GM12878 (cell line): ENCODE data around the gene TRIM23. TPM values are rescaled to one million over a fixed set of nuclear protein-coding genes. Genes with fewer than 3 reads are reported as not detected.
A peak's percentile ranks its signal among the peaks of the same experiment; 100 is the strongest.

Experiments used
- HDAC6 ChIP-seq: fragments of 200-600 bp; sonication (generic); IDR thresholded peaks from one replicate; pipeline ENCODE4 v1.8.0; 2017; ENCODE audit warnings: antibody characterized with exemption; ENCODE audit not compliant: unreplicated experiment
- HDGF ChIP-seq: fragments of 450-650 bp; IDR thresholded peaks from 2 replicates; pipeline ENCODE4 v1.6.1; 2016; ENCODE audit warnings: antibody characterized with exemption
- JUNB ChIP-seq: IDR thresholded peaks from 2 replicates; pipeline ENCODE4 v1.6.1; 2016; ENCODE audit warnings: antibody characterized with exemption, mild to moderate bottlenecking
- MTA3 ChIP-seq: IDR thresholded peaks from 2 replicates; pipeline ENCODE4 v1.6.1; 2012; ENCODE audit warnings: low read length, inconsistent platforms, borderline replicate concordance
- NFIC ChIP-seq: IDR thresholded peaks from 2 replicates; pipeline ENCODE4 v1.6.1; 2012; ENCODE audit warnings: low read depth, mild to moderate bottlenecking, inconsistent platforms, low read length, moderate library complexity
- NFXL1 ChIP-seq: fragments of 450-650 bp; IDR thresholded peaks from 2 replicates; pipeline ENCODE4 v1.6.1; 2017; ENCODE audit warnings: antibody characterized with exemption, mild to moderate bottlenecking, borderline replicate concordance
- NFYA ChIP-seq: IDR thresholded peaks from 2 replicates; pipeline ENCODE4 v1.6.1; 2011; ENCODE audit warnings: low read depth, mild to moderate bottlenecking, low read length, improper control_type of control experiment, borderline replicate concordance
- NR2C1 ChIP-seq: fragments of 450-650 bp; IDR thresholded peaks from 2 replicates; pipeline ENCODE4 v1.6.1; 2017; ENCODE audit warnings: antibody characterized with exemption, mild to moderate bottlenecking, moderate library complexity
- NR2F1 ChIP-seq: fragments of 450-650 bp; conservative IDR thresholded peaks from 2 replicates; pipeline ENCODE4 v1.6.1; 2017; ENCODE audit warnings: mild to moderate bottlenecking
- POLR2AphosphoS5 ChIP-seq: IDR thresholded peaks from 2 replicates; pipeline ENCODE4 v1.6.1; 2011; ENCODE audit warnings: mild to moderate bottlenecking, low read length, inconsistent platforms
- ZNF384 ChIP-seq: IDR thresholded peaks from 2 replicates; pipeline ENCODE4 v1.6.1; 2012; ENCODE audit warnings: low read depth, mild to moderate bottlenecking, low read length, improper control_type of control experiment, borderline replicate concordance
- polyA plus RNA-seq, 11 experiments: library from polyadenylated mRNA; depleted of rRNA in 4 of 11; unstranded in 6 of 11; stranded (reverse) in 5 of 11; fragments of >200 nt; fragmentation: Nextera tagmentation in 4 of 11; fragmentation: Illumina TruSeq in 1 of 11; extraction: Ambion mirVana in 4 of 11; extraction: Trizol in 1 of 11; gene quantifications; 1 replicate in 1 of 11; 2 replicates in 10 of 11; pipeline versions ENCODE4 v1.2.1 to v1.2.3, GENCODE V29; 2011 to 2016; ENCODE audit warnings: inconsistent platforms in 2 of 11, missing spikeins in 2 of 11, low read depth in 1 of 11
- total RNA-seq, 4 experiments: library from RNA; depleted of rRNA in 3 of 4; stranded (reverse); fragments of >200 nt in 3 of 4; fragmentation: Illumina TruSeq in 1 of 4; extraction: Trizol in 1 of 4; gene quantifications; 2 replicates each; pipeline versions ENCODE4 v1.2.1 to v1.2.3, GENCODE V29; 2013 to 2021
- TF ChIP-seq, protein P1 (sequence below): fragments of 450-650 bp; IDR thresholded peaks from 2 replicates; pipeline ENCODE4 v1.6.1; 2018; ENCODE audit warnings: borderline replicate concordance, mild to moderate bottlenecking; ENCODE audit not compliant: partially characterized antibody
- TF ChIP-seq, protein P2 (sequence below): fragments of 450-650 bp; formaldehyde crosslinking; IDR thresholded peaks from 2 replicates; pipeline ENCODE4 v1.4.0; 2020; ENCODE audit warnings: mild to moderate bottlenecking, moderate library complexity
- TF ChIP-seq, protein P3 (sequence below): fragments of 450-650 bp; IDR thresholded peaks from 2 replicates; pipeline ENCODE4 v1.6.1; 2017; ENCODE audit warnings: mild to moderate bottlenecking, moderate library complexity
- TF ChIP-seq, protein P4 (sequence below): fragments of 450-650 bp; IDR thresholded peaks from 2 replicates; pipeline ENCODE4 v1.6.1; 2017; ENCODE audit warnings: low read depth, mild to moderate bottlenecking, moderate library complexity

Gene TRIM23
- total and polyA plus RNA-seq, 10 of the 15 experiments (the other 5 are each of a cell fraction or from before 2014, with no cell fraction given): 1.9 to 5.0 (median 2.4) TPM

DNA sequence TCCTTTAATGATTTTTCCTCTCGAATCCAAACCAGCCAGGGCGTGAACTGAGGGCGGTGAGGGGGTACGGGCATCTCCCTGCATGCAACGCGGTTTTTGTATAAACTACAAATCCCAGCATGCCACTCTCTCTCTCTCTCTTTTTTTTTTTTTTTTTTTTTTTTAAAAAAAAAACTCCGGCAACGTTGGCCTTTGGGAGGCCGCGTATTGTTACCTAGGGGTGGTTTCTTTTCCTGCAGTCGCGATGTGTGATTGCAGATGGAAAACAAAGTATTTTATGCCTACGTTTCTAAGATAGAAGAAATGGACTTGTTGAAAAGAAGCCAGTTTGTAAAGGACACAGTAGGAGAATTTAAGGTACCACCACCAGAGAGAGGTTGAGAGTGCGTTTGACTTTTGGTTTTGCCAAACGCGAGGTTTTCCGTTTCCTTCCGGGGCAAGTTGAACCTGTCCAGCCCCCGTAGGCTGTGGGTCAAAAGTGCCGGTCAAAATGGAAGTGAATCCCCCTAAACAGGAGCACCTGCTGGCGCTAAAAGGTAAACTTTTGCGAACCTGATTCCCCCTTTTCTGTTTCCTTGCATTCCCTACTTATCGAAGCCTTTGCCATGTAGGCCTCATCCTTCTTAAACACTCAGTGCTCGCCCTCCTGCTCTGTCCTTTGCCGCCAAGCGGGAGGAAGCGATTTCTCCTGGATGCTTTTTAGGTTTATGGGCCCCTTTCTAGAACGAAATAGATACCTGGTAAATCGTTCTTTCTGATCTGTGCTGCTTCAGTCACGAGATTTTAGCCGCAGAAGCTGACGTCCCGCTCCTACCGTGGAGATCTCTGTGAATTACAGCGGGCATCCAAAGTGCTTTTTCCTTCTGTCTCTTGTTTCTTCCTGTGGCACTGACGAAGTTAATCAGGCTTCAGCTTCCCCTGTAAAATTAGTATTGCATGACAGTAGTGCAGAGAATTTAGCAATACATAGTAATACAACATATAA lies 730 bp upstream of the TRIM23 start, which contains the start of the genes SHLD3 and TRAPPC13 (continued):
- TF ChIP-seq HDGF (0 out of 2 replicates have a peak, but pooled peaks have one; percentile 25), MTA3 (no peak; the same call in 1 of the 2 replicates), NFIC (peak; percentile 66), JUNB (0 out of 2 replicates have a peak, but pooled peaks have one; percentile 18), NFXL1 (no peak), POLR2AphosphoS5 (peak; percentile 83; the same call in 1 of the 2 replicates), NR2F1 (peak; percentile 80), NR2C1 (peak; percentile 99), HDAC6 (no peak), ZNF384 (peak; percentile 99), NFYA (no peak)
- TF ChIP-seq, protein P1, sequence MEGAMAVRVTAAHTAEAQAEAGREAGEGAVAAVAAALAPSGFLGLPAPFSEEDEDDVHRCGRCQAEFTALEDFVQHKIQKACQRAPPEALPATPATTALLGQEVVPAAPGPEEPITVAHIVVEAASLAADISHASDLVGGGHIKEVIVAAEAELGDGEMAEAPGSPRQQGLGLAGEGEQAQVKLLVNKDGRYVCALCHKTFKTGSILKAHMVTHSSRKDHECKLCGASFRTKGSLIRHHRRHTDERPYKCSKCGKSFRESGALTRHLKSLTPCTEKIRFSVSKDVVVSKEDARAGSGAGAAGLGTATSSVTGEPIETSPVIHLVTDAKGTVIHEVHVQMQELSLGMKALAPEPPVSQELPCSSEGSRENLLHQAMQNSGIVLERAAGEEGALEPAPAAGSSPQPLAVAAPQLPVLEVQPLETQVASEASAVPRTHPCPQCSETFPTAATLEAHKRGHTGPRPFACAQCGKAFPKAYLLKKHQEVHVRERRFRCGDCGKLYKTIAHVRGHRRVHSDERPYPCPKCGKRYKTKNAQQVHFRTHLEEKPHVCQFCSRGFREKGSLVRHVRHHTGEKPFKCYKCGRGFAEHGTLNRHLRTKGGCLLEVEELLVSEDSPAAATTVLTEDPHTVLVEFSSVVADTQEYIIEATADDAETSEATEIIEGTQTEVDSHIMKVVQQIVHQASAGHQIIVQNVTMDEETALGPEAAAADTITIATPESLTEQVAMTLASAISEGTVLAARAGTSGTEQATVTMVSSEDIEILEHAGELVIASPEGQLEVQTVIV: no peak
- TF ChIP-seq, protein P2, sequence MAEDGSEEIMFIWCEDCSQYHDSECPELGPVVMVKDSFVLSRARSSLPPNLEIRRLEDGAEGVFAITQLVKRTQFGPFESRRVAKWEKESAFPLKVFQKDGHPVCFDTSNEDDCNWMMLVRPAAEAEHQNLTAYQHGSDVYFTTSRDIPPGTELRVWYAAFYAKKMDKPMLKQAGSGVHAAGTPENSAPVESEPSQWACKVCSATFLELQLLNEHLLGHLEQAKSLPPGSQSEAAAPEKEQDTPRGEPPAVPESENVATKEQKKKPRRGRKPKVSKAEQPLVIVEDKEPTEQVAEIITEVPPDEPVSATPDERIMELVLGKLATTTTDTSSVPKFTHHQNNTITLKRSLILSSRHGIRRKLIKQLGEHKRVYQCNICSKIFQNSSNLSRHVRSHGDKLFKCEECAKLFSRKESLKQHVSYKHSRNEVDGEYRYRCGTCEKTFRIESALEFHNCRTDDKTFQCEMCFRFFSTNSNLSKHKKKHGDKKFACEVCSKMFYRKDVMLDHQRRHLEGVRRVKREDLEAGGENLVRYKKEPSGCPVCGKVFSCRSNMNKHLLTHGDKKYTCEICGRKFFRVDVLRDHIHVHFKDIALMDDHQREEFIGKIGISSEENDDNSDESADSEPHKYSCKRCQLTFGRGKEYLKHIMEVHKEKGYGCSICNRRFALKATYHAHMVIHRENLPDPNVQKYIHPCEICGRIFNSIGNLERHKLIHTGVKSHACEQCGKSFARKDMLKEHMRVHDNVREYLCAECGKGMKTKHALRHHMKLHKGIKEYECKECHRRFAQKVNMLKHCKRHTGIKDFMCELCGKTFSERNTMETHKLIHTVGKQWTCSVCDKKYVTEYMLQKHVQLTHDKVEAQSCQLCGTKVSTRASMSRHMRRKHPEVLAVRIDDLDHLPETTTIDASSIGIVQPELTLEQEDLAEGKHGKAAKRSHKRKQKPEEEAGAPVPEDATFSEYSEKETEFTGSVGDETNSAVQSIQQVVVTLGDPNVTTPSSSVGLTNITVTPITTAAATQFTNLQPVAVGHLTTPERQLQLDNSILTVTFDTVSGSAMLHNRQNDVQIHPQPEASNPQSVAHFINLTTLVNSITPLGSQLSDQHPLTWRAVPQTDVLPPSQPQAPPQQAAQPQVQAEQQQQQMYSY (CRISPR knock-in tag): no peak
- TF ChIP-seq, protein P3, sequence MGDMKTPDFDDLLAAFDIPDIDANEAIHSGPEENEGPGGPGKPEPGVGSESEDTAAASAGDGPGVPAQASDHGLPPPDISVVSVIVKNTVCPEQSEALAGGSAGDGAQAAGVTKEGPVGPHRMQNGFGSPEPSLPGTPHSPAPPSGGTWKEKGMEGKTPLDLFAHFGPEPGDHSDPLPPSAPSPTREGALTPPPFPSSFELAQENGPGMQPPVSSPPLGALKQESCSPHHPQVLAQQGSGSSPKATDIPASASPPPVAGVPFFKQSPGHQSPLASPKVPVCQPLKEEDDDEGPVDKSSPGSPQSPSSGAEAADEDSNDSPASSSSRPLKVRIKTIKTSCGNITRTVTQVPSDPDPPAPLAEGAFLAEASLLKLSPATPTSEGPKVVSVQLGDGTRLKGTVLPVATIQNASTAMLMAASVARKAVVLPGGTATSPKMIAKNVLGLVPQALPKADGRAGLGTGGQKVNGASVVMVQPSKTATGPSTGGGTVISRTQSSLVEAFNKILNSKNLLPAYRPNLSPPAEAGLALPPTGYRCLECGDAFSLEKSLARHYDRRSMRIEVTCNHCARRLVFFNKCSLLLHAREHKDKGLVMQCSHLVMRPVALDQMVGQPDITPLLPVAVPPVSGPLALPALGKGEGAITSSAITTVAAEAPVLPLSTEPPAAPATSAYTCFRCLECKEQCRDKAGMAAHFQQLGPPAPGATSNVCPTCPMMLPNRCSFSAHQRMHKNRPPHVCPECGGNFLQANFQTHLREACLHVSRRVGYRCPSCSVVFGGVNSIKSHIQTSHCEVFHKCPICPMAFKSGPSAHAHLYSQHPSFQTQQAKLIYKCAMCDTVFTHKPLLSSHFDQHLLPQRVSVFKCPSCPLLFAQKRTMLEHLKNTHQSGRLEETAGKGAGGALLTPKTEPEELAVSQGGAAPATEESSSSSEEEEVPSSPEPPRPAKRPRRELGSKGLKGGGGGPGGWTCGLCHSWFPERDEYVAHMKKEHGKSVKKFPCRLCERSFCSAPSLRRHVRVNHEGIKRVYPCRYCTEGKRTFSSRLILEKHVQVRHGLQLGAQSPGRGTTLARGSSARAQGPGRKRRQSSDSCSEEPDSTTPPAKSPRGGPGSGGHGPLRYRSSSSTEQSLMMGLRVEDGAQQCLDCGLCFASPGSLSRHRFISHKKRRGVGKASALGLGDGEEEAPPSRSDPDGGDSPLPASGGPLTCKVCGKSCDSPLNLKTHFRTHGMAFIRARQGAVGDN: peak; percentile 86
- TF ChIP-seq, protein P4, sequence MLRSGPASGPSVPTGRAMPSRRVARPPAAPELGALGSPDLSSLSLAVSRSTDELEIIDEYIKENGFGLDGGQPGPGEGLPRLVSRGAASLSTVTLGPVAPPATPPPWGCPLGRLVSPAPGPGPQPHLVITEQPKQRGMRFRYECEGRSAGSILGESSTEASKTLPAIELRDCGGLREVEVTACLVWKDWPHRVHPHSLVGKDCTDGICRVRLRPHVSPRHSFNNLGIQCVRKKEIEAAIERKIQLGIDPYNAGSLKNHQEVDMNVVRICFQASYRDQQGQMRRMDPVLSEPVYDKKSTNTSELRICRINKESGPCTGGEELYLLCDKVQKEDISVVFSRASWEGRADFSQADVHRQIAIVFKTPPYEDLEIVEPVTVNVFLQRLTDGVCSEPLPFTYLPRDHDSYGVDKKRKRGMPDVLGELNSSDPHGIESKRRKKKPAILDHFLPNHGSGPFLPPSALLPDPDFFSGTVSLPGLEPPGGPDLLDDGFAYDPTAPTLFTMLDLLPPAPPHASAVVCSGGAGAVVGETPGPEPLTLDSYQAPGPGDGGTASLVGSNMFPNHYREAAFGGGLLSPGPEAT: peak; percentile 97
